Testis (tissue), 3 donors: ENCODE data around the gene CDK5RAP2. TPM values are rescaled to one million over a fixed set of nuclear protein-coding genes. Genes with fewer than 3 reads are reported as not detected.

Experiments
- DNase-seq: peaks from one replicate; pipeline ENCODE4 v3.0.0-alpha.2; 2019
- H3K27ac ChIP-seq, 2 donors: fragments of 200-600 bp; sonication (generic); one replicate each; pipeline ENCODE4 v1.5.1; 2019
- H3K27me3 ChIP-seq: fragments of 200-600 bp; sonication (generic); one replicate; pipeline ENCODE4 v1.5.1; 2019
- H3K36me3 ChIP-seq: fragments of 200-600 bp; sonication (generic); one replicate; pipeline ENCODE4 v1.5.1; 2017; ENCODE audit warnings: low read depth; ENCODE audit errors: missing control alignments
- H3K4me1 ChIP-seq: fragments of 200-600 bp; sonication (generic); one replicate; pipeline ENCODE4 v1.5.1; 2019
- H3K4me3 ChIP-seq, 2 donors: fragments of 200-600 bp; sonication (generic); one replicate each; pipeline ENCODE4 v1.5.1; 2017 to 2019
- H3K9me3 ChIP-seq: fragments of 200-600 bp; sonication (generic); one replicate; pipeline ENCODE4 v1.5.1; 2017
- CTCF ChIP-seq, 3 experiments: fragments of 450-650 bp in 2 of 3; fragments of 200-600 bp in 1 of 3; sonication (generic) in 1 of 3; IDR thresholded peaks; one replicate each; pipeline ENCODE4 v1.5.1; 2016 to 2019; ENCODE audit warnings: antibody characterized with exemption in 3 of 3, mild to moderate bottlenecking in 2 of 3, moderate library complexity in 1 of 3
- POLR2A ChIP-seq: fragments of 450-650 bp; IDR thresholded peaks from one replicate; pipeline ENCODE4 v1.6.1; 2017; ENCODE audit warnings: antibody characterized with exemption, mild to moderate bottlenecking, moderate library complexity
- WGBS, 2 donors: methylation state at CpG; one replicate each; pipeline ENCODE4 v1.1.5; 2018; 5-methylcytosine and 5-hydroxymethylcytosine counted together
- intact Hi-C: fragments of 100-400 bp; cut with DNase I; formaldehyde crosslinking; loops from one replicate; pipeline ENCODE4 v1.15.1; 2023; ENCODE audit warnings: low total_unique reads
- polyA plus RNA-seq: library from polyadenylated mRNA; stranded (reverse); fragments of 350-450 nt; fragmentation: Illumina TruSeq; extraction: RNeasy Lipid Tissue Mini Kit (QIAGEN cat#74804); gene quantifications from one replicate; pipeline ENCODE4 v1.2.3, GENCODE V29; 2014; ENCODE audit warnings: low read depth, low replicate concordance; ENCODE audit not compliant: insufficient read depth
- total RNA-seq, 2 donors: library from RNA; depleted of rRNA; stranded (reverse); fragments of >200 nt; gene quantifications; one replicate each; pipeline ENCODE4 v1.2.3, GENCODE V29; 2016

CDK5RAP2 gene
- total and polyA plus RNA-seq, 3 donors from 2014 or later = 64.9 to 80.5 (median 76.1) TPM

GRCh38 chr9:120456218-120456617 lies 123.7 kb downstream of the CDK5RAP2 start:
- no peak for DNase-seq
- WGBS, 2 donors = 89 to 97% methylated on average over 3 of the region's 3 CpGs
- no peaks in the 10 kb centered on the region for H3K27me3 ChIP-seq
- H3K27ac ChIP-seq = no peak overlapping the region
- no peaks in the 10 kb centered on the region for H3K9me3 ChIP-seq
- no peak overlapping the region for H3K4me3 ChIP-seq
- TF ChIP-seq POLR2A = no peak
- TF ChIP-seq CTCF (IDR thresholded peaks at IDR 0.05) = no peak
- intact Hi-C loops = no loop called here
- no peaks in the 10 kb centered on the region for H3K36me3 ChIP-seq
- H3K4me1 ChIP-seq = no peaks in the 10 kb centered on the region

DNA sequence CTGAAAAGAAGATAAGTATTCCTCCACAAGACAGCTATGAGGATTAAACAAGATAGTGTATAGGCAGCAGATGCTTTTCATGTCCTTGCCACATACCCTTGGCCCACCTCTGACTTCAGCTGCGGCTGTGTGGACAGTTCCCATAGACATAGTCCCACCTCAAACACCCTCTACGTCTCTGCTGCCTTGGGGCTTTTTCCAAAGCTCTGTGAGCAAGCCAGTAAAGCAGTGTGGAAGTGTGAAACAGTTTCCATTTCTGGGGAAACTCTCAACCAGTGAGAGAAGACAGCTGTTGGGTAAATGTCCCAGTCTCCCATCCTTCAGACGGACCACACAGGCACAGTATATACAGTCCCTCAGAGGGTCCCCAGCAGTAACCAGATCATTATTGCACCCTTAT lies 125.5 kb downstream of the CDK5RAP2 start:
- intact Hi-C loops = no loop called here
- Histone ChIP-seq H3K4me1 (no peaks in the 10 kb centered on the region), H3K9me3 (no peaks in the 10 kb centered on the region), H3K4me3 (no peak overlapping the region), H3K27me3 (no peaks in the 10 kb centered on the region), H3K36me3 (no peaks in the 10 kb centered on the region), H3K27ac (no peak overlapping the region)
- DNase-seq = no peak
- TF ChIP-seq POLR2A (no peak), CTCF (IDR thresholded peaks at IDR 0.05) (no peak)
- WGBS, 2 donors = 70 to 72% methylated on average over 3 of the region's 3 CpGs

GRCh38 chr9:120453792-120454191 lies 126.2 kb downstream of the CDK5RAP2 start:
- H3K4me1 ChIP-seq = no peaks in the 10 kb centered on the region
- intact Hi-C loops = no loop called here
- H3K9me3 ChIP-seq = no peaks in the 10 kb centered on the region
- no peaks in the 10 kb centered on the region for H3K27me3 ChIP-seq
- WGBS, 2 donors = 89% methylated on average over 4 of the region's 4 CpGs
- H3K27ac ChIP-seq = no peak overlapping the region
- TF ChIP-seq POLR2A (no peak), CTCF (IDR thresholded peaks at IDR 0.05) (no peak)
- DNase-seq = no peak
- H3K4me3 ChIP-seq = no peak overlapping the region
- no peaks in the 10 kb centered on the region for H3K36me3 ChIP-seq

GRCh38 chr9:120452631-120453030 lies 127.3 kb downstream of the CDK5RAP2 start:
- no peak overlapping the region for H3K4me3 ChIP-seq
- H3K36me3 ChIP-seq = no peaks in the 10 kb centered on the region
- TF ChIP-seq CTCF (IDR thresholded peaks at IDR 0.05) = no peak
- TF ChIP-seq POLR2A = no peak
- 76 to 92% methylated on average over 3 of the region's 3 CpGs for WGBS, 2 donors
- no peaks in the 10 kb centered on the region for H3K27me3 ChIP-seq
- H3K4me1 ChIP-seq = no peaks in the 10 kb centered on the region
- H3K27ac ChIP-seq = no peak overlapping the region
- no peak for DNase-seq
- intact Hi-C loops = no loop called here
- H3K9me3 ChIP-seq = no peaks in the 10 kb centered on the region

DNA sequence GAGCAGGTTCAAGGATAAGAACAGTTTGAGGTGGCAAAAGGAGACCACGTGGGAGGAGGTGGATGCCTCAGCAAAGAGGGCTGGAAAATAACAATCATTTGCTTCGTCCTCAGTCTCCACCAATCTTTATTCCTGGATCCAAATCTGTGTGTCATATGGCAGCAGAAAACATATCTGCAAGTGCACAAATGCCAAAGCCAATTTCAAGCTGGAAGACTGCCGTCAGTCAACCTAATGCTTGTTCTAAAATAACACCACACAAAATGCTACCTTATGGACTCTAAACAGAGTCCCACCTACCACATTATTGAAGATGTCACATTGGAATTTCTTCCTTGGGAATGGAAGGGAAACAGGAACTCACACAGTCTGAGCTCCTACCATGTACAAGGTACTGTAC lies 129.1 kb downstream of the CDK5RAP2 start:
- H3K4me1 ChIP-seq = no peaks in the 10 kb centered on the region
- H3K27ac ChIP-seq = no peak overlapping the region
- H3K4me3 ChIP-seq = no peak overlapping the region
- intact Hi-C loops = no loop called here
- WGBS, 2 donors = 91 to 95% methylated on average over 3 of the region's 3 CpGs
- DNase-seq = no peak
- TF ChIP-seq POLR2A = no peak
- TF ChIP-seq CTCF (IDR thresholded peaks at IDR 0.05) = no peak
- no peaks in the 10 kb centered on the region for H3K27me3 ChIP-seq
- H3K9me3 ChIP-seq = no peaks in the 10 kb centered on the region
- no peaks in the 10 kb centered on the region for H3K36me3 ChIP-seq
